HG02970 (cell line): ENCODE results near the gene ANGPT4.
A peak's percentile ranks its signal among the peaks of the same experiment; 100 is the strongest.

Experiments used
- ATAC-seq: cut with Tn5 transposase; IDR thresholded peaks from one replicate; pipeline ENCODE4 v1.9.1; 2021; ENCODE audit warnings: mild to moderate bottlenecking, moderate library complexity, moderate number of reproducible peaks; ENCODE audit not compliant: unreplicated experiment, low FRiP score

The ANGPT4 gene

GRCh38 chr20:848193-848592 is 67.9 kb downstream of the ANGPT4 start:
- ATAC-seq, result no peak

GRCh38 chr20:846894-847278 is 69.2 kb downstream of the ANGPT4 start:
- no peak for ATAC-seq

- no peak for ATAC-seq
Observed at GRCh38 chr20:845941-846893, 69.9 kb downstream of the ANGPT4 start.

GRCh38 chr20:845226-845868 is 70.8 kb downstream of the ANGPT4 start:
- ATAC-seq, result no peak

- peak; percentile 88 for ATAC-seq
Observed at GRCh38 chr20:844473-845225, 71.5 kb downstream of the ANGPT4 start.

- ATAC-seq, result no peak
Observed at GRCh38 chr20:843912-844311, 72.2 kb downstream of the ANGPT4 start.

- no peak for ATAC-seq
Observed at GRCh38 chr20:842547-842940, 73.6 kb downstream of the ANGPT4 start.

GRCh38 chr20:841568-842546 is 74.3 kb downstream of the ANGPT4 start:
- no peak for ATAC-seq

- no peak for ATAC-seq
Observed at GRCh38 chr20:840858-841567, 75.1 kb downstream of the ANGPT4 start.

- no peak for ATAC-seq
Observed at GRCh38 chr20:840503-840857, 75.7 kb downstream of the ANGPT4 start.

- no peak for ATAC-seq
Observed at GRCh38 chr20:839626-840025, 76.5 kb downstream of the ANGPT4 start.

GRCh38 chr20:839015-839414 is 77.1 kb downstream of the ANGPT4 start:
- ATAC-seq, result no peak

GRCh38 chr20:836190-836589 is 79.9 kb downstream of the ANGPT4 start:
- no peak for ATAC-seq

- no peak for ATAC-seq
Observed at GRCh38 chr20:835608-836045, 80.5 kb downstream of the ANGPT4 start.

- ATAC-seq, result no peak
Observed at GRCh38 chr20:834151-834746, 81.9 kb downstream of the ANGPT4 start.

- ATAC-seq, result peak; percentile 94
Observed at GRCh38 chr20:833450-834150, 82.5 kb downstream of the ANGPT4 start, which contains the start of gene FAM110A. Gene FAM110A (plus strand): TSS chr20:833715. CDS start chr20:844805, 11,090 bp downstream.

GRCh38 chr20:833121-833449 is 83.0 kb downstream of the ANGPT4 start:
- no peak for ATAC-seq

- ATAC-seq, result no peak
Observed at GRCh38 chr20:831956-832355, 84.2 kb downstream of the ANGPT4 start.
